Peyer's patch (tissue), 4 donors: ENCODE results near the gene RPL18A.

Source experiments
- POLR2A ChIP-seq, 2 donors: fragments of 450-650 bp; IDR thresholded peaks; one replicate each; pipeline ENCODE4 v1.5.1; 2017; ENCODE audit warnings: antibody characterized with exemption in 2 of 2, mild to moderate bottlenecking in 2 of 2, moderate library complexity in 2 of 2
- TF ChIP-seq, protein P1 (sequence below), 6 experiments: fragments of 450-650 bp in 4 of 6; fragments of 200-600 bp in 2 of 6; sonication (generic) in 1 of 6; IDR thresholded peaks; one replicate each; pipeline ENCODE4 v1.5.1; 2017 to 2019; ENCODE audit warnings: antibody characterized with exemption in 6 of 6, mild to moderate bottlenecking in 3 of 6, moderate library complexity in 1 of 6

DNA sequence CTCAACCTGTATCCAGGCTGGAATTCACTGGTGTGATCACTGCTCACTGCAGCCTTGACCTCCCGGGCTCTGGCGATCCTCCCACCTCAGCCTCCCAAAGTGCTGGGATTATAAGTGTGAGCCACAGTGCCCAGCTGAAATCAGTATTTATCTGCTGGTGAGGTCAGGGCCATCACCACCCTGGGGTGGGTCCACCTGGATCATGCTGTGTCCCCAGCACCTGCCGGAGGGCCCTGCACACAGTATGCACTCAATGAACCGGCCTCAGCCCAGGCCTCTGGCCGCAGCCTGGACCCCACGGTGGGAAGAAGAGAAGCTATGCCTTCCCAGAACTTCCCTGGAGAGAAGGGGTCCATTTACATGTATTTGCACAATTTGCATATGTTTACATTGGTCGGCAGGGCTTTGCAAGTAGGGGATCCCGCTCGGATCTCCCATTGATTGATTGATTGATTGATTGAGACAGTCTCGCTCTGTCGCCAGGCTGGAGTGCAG lies 9.5 kb downstream of the RPL18A start:
- TF ChIP-seq POLR2A (IDR thresholded peaks at IDR 0.05): no peak
- TF ChIP-seq, protein P1, sequence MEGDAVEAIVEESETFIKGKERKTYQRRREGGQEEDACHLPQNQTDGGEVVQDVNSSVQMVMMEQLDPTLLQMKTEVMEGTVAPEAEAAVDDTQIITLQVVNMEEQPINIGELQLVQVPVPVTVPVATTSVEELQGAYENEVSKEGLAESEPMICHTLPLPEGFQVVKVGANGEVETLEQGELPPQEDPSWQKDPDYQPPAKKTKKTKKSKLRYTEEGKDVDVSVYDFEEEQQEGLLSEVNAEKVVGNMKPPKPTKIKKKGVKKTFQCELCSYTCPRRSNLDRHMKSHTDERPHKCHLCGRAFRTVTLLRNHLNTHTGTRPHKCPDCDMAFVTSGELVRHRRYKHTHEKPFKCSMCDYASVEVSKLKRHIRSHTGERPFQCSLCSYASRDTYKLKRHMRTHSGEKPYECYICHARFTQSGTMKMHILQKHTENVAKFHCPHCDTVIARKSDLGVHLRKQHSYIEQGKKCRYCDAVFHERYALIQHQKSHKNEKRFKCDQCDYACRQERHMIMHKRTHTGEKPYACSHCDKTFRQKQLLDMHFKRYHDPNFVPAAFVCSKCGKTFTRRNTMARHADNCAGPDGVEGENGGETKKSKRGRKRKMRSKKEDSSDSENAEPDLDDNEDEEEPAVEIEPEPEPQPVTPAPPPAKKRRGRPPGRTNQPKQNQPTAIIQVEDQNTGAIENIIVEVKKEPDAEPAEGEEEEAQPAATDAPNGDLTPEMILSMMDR (IDR thresholded peaks at IDR 0.05): no peak
